ENCODE measurements around the gene HOXC12. TPM values are rescaled to one million over a fixed set of nuclear protein-coding genes. Genes with fewer than 3 reads are reported as not detected.

The HOXC12 gene
- total RNA-seq, 1 experiment from 2014 or later, result not detected

GRCh38 chr12:53970451-53970850, 15.7 kb downstream of the HOXC12 start:
- DNase-seq, result no peak

GRCh38 chr12:53971129-53971528, 16.4 kb downstream of the HOXC12 start:
- Histone ChIP-seq H3K4me1 (no peaks in the 10 kb centered on the region), H3K9me3 (replicated peaks) (no peaks in the 10 kb centered on the region), H3K4me3 (no peak overlapping the region), H3K27ac (no peak overlapping the region), H3K27me3 (peaks cover 3% of the 10 kb centered on the region; the same call in 1 of the 2 replicates), H3K36me3 (no peaks in the 10 kb centered on the region)
- no peak for DNase-seq

More at GRCh38 chr12:53970451-53970850, 15.7 kb downstream of the HOXC12 start:
- Histone ChIP-seq H3K4me1 (no peaks in the 10 kb centered on the region), H3K27me3 (peaks cover 3% of the 10 kb centered on the region; the same call in 1 of the 2 replicates), H3K27ac (no peak overlapping the region), H3K9me3 (replicated peaks) (no peaks in the 10 kb centered on the region), H3K36me3 (no peaks in the 10 kb centered on the region), H3K4me3 (no peak overlapping the region)

GRCh38 chr12:53971686-53972085, 17.0 kb downstream of the HOXC12 start:
- no peak for DNase-seq
- no peak overlapping the region for H3K4me3 ChIP-seq
- no peaks in the 10 kb centered on the region for H3K4me1 ChIP-seq
- H3K27ac ChIP-seq, result no peak overlapping the region
- H3K36me3 ChIP-seq, result no peaks in the 10 kb centered on the region
- no peaks in the 10 kb centered on the region for H3K9me3 ChIP-seq (replicated peaks)
- peaks cover 3% of the 10 kb centered on the region; the same call in 1 of the 2 replicates for H3K27me3 ChIP-seq

GRCh38 chr12:53972152-53972702, 17.5 kb downstream of the HOXC12 start:
- no peaks in the 10 kb centered on the region for H3K9me3 ChIP-seq (replicated peaks)
- H3K4me3 ChIP-seq, result no peak overlapping the region
- peaks cover 3% of the 10 kb centered on the region; the same call in 1 of the 2 replicates for H3K27me3 ChIP-seq
- no peak overlapping the region for H3K27ac ChIP-seq
- peaks cover under 1% of the 10 kb centered on the region; the same call in 1 of the 2 replicates for H3K4me1 ChIP-seq
- no peak for DNase-seq
- no peaks in the 10 kb centered on the region for H3K36me3 ChIP-seq

- Histone ChIP-seq H3K4me1 (peaks cover 3% of the 10 kb centered on the region; the same call in 1 of the 2 replicates), H3K36me3 (no peaks in the 10 kb centered on the region), H3K27ac (no peak within 1 kb of the TSS; the same call in 1 of the 2 replicates), H3K9me3 (replicated peaks) (no peaks in the 10 kb centered on the region), H3K4me3 (peak within 1 kb of the TSS; percentile 80), H3K27me3 (peaks cover 3% of the 10 kb centered on the region; the same call in 1 of the 2 replicates)
- no peak for DNase-seq
Measured at GRCh38 chr12:53972722-53973235, 18.1 kb downstream of the HOXC12 start, which contains the start of gene HOXC11. HOXC11 (plus strand) TSS chr12:53973126; CDS start chr12:53973242, 116 bp downstream.

- Histone ChIP-seq H3K9me3 (replicated peaks) (no peaks in the 10 kb centered on the region), H3K4me3 (peak overlapping the region; percentile 80), H3K27me3 (peaks cover under 1% of the 10 kb centered on the region; the same call in 1 of the 2 replicates), H3K36me3 (no peaks in the 10 kb centered on the region), H3K27ac (no peak overlapping the region; the same call in 1 of the 2 replicates), H3K4me1 (peaks cover 3% of the 10 kb centered on the region; the same call in 1 of the 2 replicates)
- DNase-seq, result peak; percentile 30 to 37
Measured at GRCh38 chr12:53973236-53974042, 18.7 kb downstream of the HOXC12 start.

- Histone ChIP-seq H3K27ac (peak within 1 kb of the TSS; percentile 78), H3K4me1 (peaks cover 3% of the 10 kb centered on the region; the same call in 1 of the 2 replicates), H3K27me3 (no peaks in the 10 kb centered on the region; the same call in 1 of the 2 replicates), H3K9me3 (replicated peaks) (no peaks in the 10 kb centered on the region), H3K4me3 (peak within 1 kb of the TSS; percentile 80), H3K36me3 (no peaks in the 10 kb centered on the region)
- DNase-seq, result peak; percentile 76 to 78
Measured at GRCh38 chr12:53974084-53975063, 19.7 kb downstream of the HOXC12 start, which contains the start of gene HOTAIR. HOTAIR (minus strand) TSS chr12:53974954.

GRCh38 chr12:53975064-53975471, 20.4 kb downstream of the HOXC12 start:
- H3K4me3 ChIP-seq, result peak overlapping the region; percentile 80
- no peaks in the 10 kb centered on the region for H3K9me3 ChIP-seq (replicated peaks)
- peak; percentile 36 to 48 for DNase-seq
- H3K36me3 ChIP-seq, result no peaks in the 10 kb centered on the region
- peak overlapping the region; percentile 78 for H3K27ac ChIP-seq
- H3K4me1 ChIP-seq, result peaks cover 3% of the 10 kb centered on the region; the same call in 1 of the 2 replicates
- peaks cover 5% of the 10 kb centered on the region for H3K27me3 ChIP-seq

GRCh38 chr12:53975479-53976152, 20.9 kb downstream of the HOXC12 start:
- H3K36me3 ChIP-seq, result no peaks in the 10 kb centered on the region
- H3K4me3 ChIP-seq, result peak overlapping the region; percentile 80
- H3K4me1 ChIP-seq, result peaks cover 3% of the 10 kb centered on the region; the same call in 1 of the 2 replicates
- peaks cover 11% of the 10 kb centered on the region for H3K27me3 ChIP-seq
- H3K9me3 ChIP-seq (replicated peaks), result no peaks in the 10 kb centered on the region
- DNase-seq, result no peak
- H3K27ac ChIP-seq, result peak overlapping the region; percentile 78

- Histone ChIP-seq H3K4me1 (peaks cover 3% of the 10 kb centered on the region; the same call in 1 of the 2 replicates), H3K27me3 (peaks cover 13% of the 10 kb centered on the region), H3K36me3 (no peaks in the 10 kb centered on the region), H3K4me3 (no peak overlapping the region), H3K27ac (no peak overlapping the region), H3K9me3 (replicated peaks) (no peaks in the 10 kb centered on the region)
- no peak for DNase-seq
Measured at GRCh38 chr12:53976172-53976822, 21.6 kb downstream of the HOXC12 start.

- DNase-seq, result no peak
- Histone ChIP-seq H3K4me3 (no peak overlapping the region), H3K27ac (no peak overlapping the region), H3K9me3 (replicated peaks) (no peaks in the 10 kb centered on the region), H3K27me3 (peaks cover 13% of the 10 kb centered on the region), H3K4me1 (peaks cover 3% of the 10 kb centered on the region; the same call in 1 of the 2 replicates), H3K36me3 (no peaks in the 10 kb centered on the region)
Measured at GRCh38 chr12:53976823-53977595, 22.3 kb downstream of the HOXC12 start.

All from SJCRH30 (cell line).